HEK293T (cell line): ENCODE results near the gene IFNG.

Experiments used
- FOXM1 ChIP-seq: fragments of 450-650 bp; IDR thresholded peaks from 2 replicates; pipeline ENCODE4 v1.6.1; 2017; ENCODE audit warnings: mild to moderate bottlenecking, borderline replicate concordance
- NFRKB ChIP-seq: fragments of 450-650 bp; IDR thresholded peaks from 2 replicates; pipeline ENCODE4 v1.6.1; 2016; ENCODE audit warnings: mild to moderate bottlenecking, moderate library complexity
- SP1 ChIP-seq: fragments of 450-650 bp; IDR thresholded peaks from 2 replicates; pipeline ENCODE4 v1.6.1; 2017
- SUZ12 ChIP-seq: fragments of 450-650 bp; IDR thresholded peaks from 2 replicates; pipeline ENCODE4 v1.6.1; 2016; ENCODE audit warnings: mild to moderate bottlenecking
- TARDBP ChIP-seq: fragments of 450-650 bp; IDR thresholded peaks from 2 replicates; pipeline ENCODE4 v1.6.1; 2016
- ZNF384 ChIP-seq: fragments of 450-650 bp; IDR thresholded peaks from 2 replicates; pipeline ENCODE4 v1.6.1; 2016

GRCh38 chr12:68117661-68118060 lies 41.9 kb downstream of the IFNG start:
- TF ChIP-seq TARDBP (no peak), ZNF384 (no peak), FOXM1 (no peak), SP1 (no peak), SUZ12 (no peak), NFRKB (no peak)
